Parathyroid adenoma (tissue), 2 donors: ENCODE measurements around the gene CFAP20DC.

ENCODE experiments used
- H2AFZ ChIP-seq: fragments of 300-600 bp; sonication (generic); one replicate; pipeline ENCODE4 v1.7.0; 2017; ENCODE audit warnings: antibody characterized with exemption, mild to moderate bottlenecking
- H3K27ac ChIP-seq: fragments of 300-600 bp; sonication (generic); one replicate; pipeline ENCODE4 v1.7.0; 2017
- H3K27me3 ChIP-seq: fragments of 300-600 bp; sonication (generic); one replicate; pipeline ENCODE4 v1.7.0; 2017; ENCODE audit warnings: low read length; ENCODE audit not compliant: control insufficient read depth, insufficient read depth
- H3K36me3 ChIP-seq: fragments of 300-600 bp; sonication (generic); one replicate; pipeline ENCODE4 v1.7.0; 2017; ENCODE audit warnings: low read length; ENCODE audit not compliant: control insufficient read depth, insufficient read depth
- H3K4me1 ChIP-seq: fragments of 300-600 bp; sonication (generic); one replicate; pipeline ENCODE4 v1.7.0; 2017; ENCODE audit warnings: control low read depth
- H3K4me2 ChIP-seq: fragments of 300-600 bp; sonication (generic); one replicate; pipeline ENCODE4 v1.7.0; 2017; ENCODE audit warnings: low read length
- H3K4me3 ChIP-seq: fragments of 300-600 bp; sonication (generic); one replicate; pipeline ENCODE4 v1.7.0; 2017; ENCODE audit warnings: low read depth, low read length
- H3K79me2 ChIP-seq: fragments of 300-600 bp; sonication (generic); one replicate; pipeline ENCODE4 v1.7.0; 2017; ENCODE audit warnings: control low read depth
- H3K9ac ChIP-seq: fragments of 300-600 bp; sonication (generic); one replicate; pipeline ENCODE4 v1.7.0; 2017; ENCODE audit warnings: mild to moderate bottlenecking
- H3K9me3 ChIP-seq: fragments of 300-600 bp; sonication (generic); one replicate; pipeline ENCODE4 v1.7.0; 2017; ENCODE audit warnings: low read length; ENCODE audit not compliant: control insufficient read depth
- CTCF ChIP-seq: fragments of 300-600 bp; sonication (generic); IDR thresholded peaks from one replicate; pipeline ENCODE4 v1.7.0; 2017; ENCODE audit warnings: antibody characterized with exemption, mild to moderate bottlenecking
- donor health status: primary hyperparathyroidism.

CFAP20DC gene

GRCh38 chr3:58884453-58884852 is 165.4 kb downstream of the CFAP20DC start:
- H3K4me2 ChIP-seq, result no peak overlapping the region
- no peaks in the 10 kb centered on the region for H3K79me2 ChIP-seq
- no peak overlapping the region for H2AFZ ChIP-seq
- no peaks in the 10 kb centered on the region for H3K27me3 ChIP-seq
- TF ChIP-seq CTCF, result no peak
- no peak overlapping the region for H3K9ac ChIP-seq
- H3K27ac ChIP-seq, result no peak overlapping the region
- no peak overlapping the region for H3K4me3 ChIP-seq
- H3K36me3 ChIP-seq, result no peaks in the 10 kb centered on the region
- H3K4me1 ChIP-seq, result no peaks in the 10 kb centered on the region
- no peaks in the 10 kb centered on the region for H3K9me3 ChIP-seq

GRCh38 chr3:58880182-58880581 is 169.6 kb downstream of the CFAP20DC start:
- H3K36me3 ChIP-seq, result no peaks in the 10 kb centered on the region

GRCh38 chr3:58874795-58875194 is 175.0 kb downstream of the CFAP20DC start:
- no peak overlapping the region for H3K4me3 ChIP-seq
- no peak overlapping the region for H2AFZ ChIP-seq
- no peaks in the 10 kb centered on the region for H3K4me1 ChIP-seq
- H3K27me3 ChIP-seq, result no peaks in the 10 kb centered on the region
- no peaks in the 10 kb centered on the region for H3K36me3 ChIP-seq
- no peak for TF ChIP-seq CTCF
- no peak overlapping the region for H3K4me2 ChIP-seq
- H3K9ac ChIP-seq, result no peak overlapping the region
- H3K79me2 ChIP-seq, result no peaks in the 10 kb centered on the region
- no peaks in the 10 kb centered on the region for H3K9me3 ChIP-seq
- H3K27ac ChIP-seq, result no peak overlapping the region

More at GRCh38 chr3:58880182-58880581, 169.6 kb downstream of the CFAP20DC start:
- Histone ChIP-seq H3K27me3 (no peaks in the 10 kb centered on the region), H3K79me2 (no peaks in the 10 kb centered on the region), H3K4me1 (no peaks in the 10 kb centered on the region), H3K4me3 (no peak overlapping the region), H3K4me2 (no peak overlapping the region), H2AFZ (no peak overlapping the region), H3K27ac (no peak overlapping the region), H3K9ac (no peak overlapping the region), H3K9me3 (no peaks in the 10 kb centered on the region)
- no peak for TF ChIP-seq CTCF

GRCh38 chr3:58874248-58874741 is 175.5 kb downstream of the CFAP20DC start:
- Histone ChIP-seq H3K9me3 (no peaks in the 10 kb centered on the region), H3K27me3 (no peaks in the 10 kb centered on the region), H3K9ac (no peak overlapping the region), H3K4me2 (no peak overlapping the region), H3K79me2 (no peaks in the 10 kb centered on the region), H2AFZ (no peak overlapping the region), H3K4me1 (no peaks in the 10 kb centered on the region), H3K27ac (no peak overlapping the region), H3K4me3 (no peak overlapping the region), H3K36me3 (no peaks in the 10 kb centered on the region)
- no peak for TF ChIP-seq CTCF

GRCh38 chr3:58868097-58868779 is 181.6 kb downstream of the CFAP20DC start:
- no peak overlapping the region for H3K4me3 ChIP-seq
- no peak for TF ChIP-seq CTCF
- no peak overlapping the region for H3K27ac ChIP-seq
- H3K27me3 ChIP-seq, result no peaks in the 10 kb centered on the region
- no peak overlapping the region for H3K9ac ChIP-seq
- H2AFZ ChIP-seq, result no peak overlapping the region
- H3K79me2 ChIP-seq, result no peaks in the 10 kb centered on the region
- H3K4me1 ChIP-seq, result no peaks in the 10 kb centered on the region
- no peak overlapping the region for H3K4me2 ChIP-seq
- H3K9me3 ChIP-seq, result no peaks in the 10 kb centered on the region
- no peaks in the 10 kb centered on the region for H3K36me3 ChIP-seq
